Measurements from ENCODE around the gene LRP1B. TPM values are rescaled to one million over a fixed set of nuclear protein-coding genes. Genes with fewer than 3 reads are reported as not detected.

Gene LRP1B
- total RNA-seq, 1 donor from 2014 or later: 0.25 TPM

- TF ChIP-seq, protein P1, sequence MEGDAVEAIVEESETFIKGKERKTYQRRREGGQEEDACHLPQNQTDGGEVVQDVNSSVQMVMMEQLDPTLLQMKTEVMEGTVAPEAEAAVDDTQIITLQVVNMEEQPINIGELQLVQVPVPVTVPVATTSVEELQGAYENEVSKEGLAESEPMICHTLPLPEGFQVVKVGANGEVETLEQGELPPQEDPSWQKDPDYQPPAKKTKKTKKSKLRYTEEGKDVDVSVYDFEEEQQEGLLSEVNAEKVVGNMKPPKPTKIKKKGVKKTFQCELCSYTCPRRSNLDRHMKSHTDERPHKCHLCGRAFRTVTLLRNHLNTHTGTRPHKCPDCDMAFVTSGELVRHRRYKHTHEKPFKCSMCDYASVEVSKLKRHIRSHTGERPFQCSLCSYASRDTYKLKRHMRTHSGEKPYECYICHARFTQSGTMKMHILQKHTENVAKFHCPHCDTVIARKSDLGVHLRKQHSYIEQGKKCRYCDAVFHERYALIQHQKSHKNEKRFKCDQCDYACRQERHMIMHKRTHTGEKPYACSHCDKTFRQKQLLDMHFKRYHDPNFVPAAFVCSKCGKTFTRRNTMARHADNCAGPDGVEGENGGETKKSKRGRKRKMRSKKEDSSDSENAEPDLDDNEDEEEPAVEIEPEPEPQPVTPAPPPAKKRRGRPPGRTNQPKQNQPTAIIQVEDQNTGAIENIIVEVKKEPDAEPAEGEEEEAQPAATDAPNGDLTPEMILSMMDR (IDR thresholded peaks at IDR 0.05): no peak
- H3K27ac Mint-ChIP-seq (ENCODE audit: unreplicated experiment): no peak overlapping the region
- DNase-seq (ENCODE audit: low spot score): no peak
- H3K4me3 Mint-ChIP-seq (ENCODE audit: unreplicated experiment): no peak overlapping the region
- H3K9me3 Mint-ChIP-seq (ENCODE audit: low read depth): no peaks in the 10 kb centered on the region
- no peaks in the 10 kb centered on the region for H3K27me3 Mint-ChIP-seq (ENCODE audit: low read depth)
- H3K4me1 Mint-ChIP-seq (ENCODE audit: low read depth): peaks cover 11% of the 10 kb centered on the region
- no peaks in the 10 kb centered on the region for H3K36me3 Mint-ChIP-seq (ENCODE audit: low read depth)
These were observed 624.7 kb downstream of the LRP1B start for GRCh38 chr2:141506135-141506534.

- H3K4me1 Mint-ChIP-seq (ENCODE audit: low read depth): peaks cover 16% of the 10 kb centered on the region
- H3K9me3 Mint-ChIP-seq (ENCODE audit: low read depth): no peaks in the 10 kb centered on the region
- no peaks in the 10 kb centered on the region for H3K36me3 Mint-ChIP-seq (ENCODE audit: low read depth)
- TF ChIP-seq, protein P1 (IDR thresholded peaks at IDR 0.05): no peak
- H3K4me3 Mint-ChIP-seq (ENCODE audit: unreplicated experiment): no peak overlapping the region
- no peaks in the 10 kb centered on the region for H3K27me3 Mint-ChIP-seq (ENCODE audit: low read depth)
- H3K27ac Mint-ChIP-seq (ENCODE audit: unreplicated experiment): no peak overlapping the region
- no peak for DNase-seq (ENCODE audit: low spot score)
These were observed 629.1 kb downstream of the LRP1B start for GRCh38 chr2:141501752-141502151.

DNA sequence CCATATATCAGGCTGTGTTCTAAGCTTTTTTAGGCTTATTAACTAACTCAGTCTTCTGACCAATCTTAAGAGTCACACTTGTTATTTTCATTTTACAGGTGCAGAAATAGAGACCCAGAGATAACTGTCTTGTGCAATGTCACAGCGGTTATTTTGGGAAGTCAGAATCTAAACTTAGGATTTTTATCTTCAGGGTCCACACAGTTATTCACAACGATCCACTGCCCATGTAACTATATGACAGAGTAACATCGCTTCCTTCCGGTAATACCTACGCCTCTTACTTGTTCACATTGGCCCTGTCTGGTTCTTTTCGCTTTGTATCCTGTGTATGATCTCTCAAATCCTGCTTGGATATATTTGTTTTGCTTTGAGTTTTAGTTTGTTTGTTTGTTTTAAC is 631.7 kb downstream of the LRP1B start:
- Mint-ChIP-seq H3K27me3 (ENCODE audit: low read depth) (no peaks in the 10 kb centered on the region), H3K9me3 (ENCODE audit: low read depth) (no peaks in the 10 kb centered on the region), H3K4me1 (ENCODE audit: low read depth) (peaks cover 16% of the 10 kb centered on the region), H3K4me3 (ENCODE audit: unreplicated experiment) (no peak overlapping the region), H3K36me3 (ENCODE audit: low read depth) (no peaks in the 10 kb centered on the region), H3K27ac (ENCODE audit: unreplicated experiment) (no peak overlapping the region)
- DNase-seq (ENCODE audit: low spot score): no peak
- TF ChIP-seq, protein P1 (IDR thresholded peaks at IDR 0.05): no peak

GRCh38 chr2:141498561-141498960 is 632.3 kb downstream of the LRP1B start:
- no peak overlapping the region for H3K4me3 Mint-ChIP-seq (ENCODE audit: unreplicated experiment)
- H3K27ac Mint-ChIP-seq (ENCODE audit: unreplicated experiment): peak overlapping the region; percentile 30

GRCh38 chr2:141497272-141497671 is 633.5 kb downstream of the LRP1B start:
- DNase-seq (ENCODE audit: low spot score): no peak
- Mint-ChIP-seq H3K27ac (ENCODE audit: unreplicated experiment) (no peak overlapping the region), H3K4me1 (ENCODE audit: low read depth) (peaks cover 16% of the 10 kb centered on the region), H3K4me3 (ENCODE audit: unreplicated experiment) (no peak overlapping the region), H3K36me3 (ENCODE audit: low read depth) (no peaks in the 10 kb centered on the region), H3K9me3 (ENCODE audit: low read depth) (no peaks in the 10 kb centered on the region), H3K27me3 (ENCODE audit: low read depth) (no peaks in the 10 kb centered on the region)
- TF ChIP-seq, protein P1 (IDR thresholded peaks at IDR 0.05): no peak

More at GRCh38 chr2:141498561-141498960, 632.3 kb downstream of the LRP1B start:
- Mint-ChIP-seq H3K27me3 (ENCODE audit: low read depth) (no peaks in the 10 kb centered on the region), H3K4me1 (ENCODE audit: low read depth) (peaks cover 16% of the 10 kb centered on the region), H3K9me3 (ENCODE audit: low read depth) (no peaks in the 10 kb centered on the region), H3K36me3 (ENCODE audit: low read depth) (no peaks in the 10 kb centered on the region)
- TF ChIP-seq, protein P1 (IDR thresholded peaks at IDR 0.05): no peak
- no peak for DNase-seq (ENCODE audit: low spot score)
